ENCODE measurements around the gene C4B.
A peak's percentile ranks its signal among the peaks of the same experiment; 100 is the strongest.
"Not testable (repeated sequence)": the region's sequence is repeated elsewhere in the genome, so short reads cannot be mapped to it uniquely, and the experiment has no call there.

C4B gene

GRCh38 chr6:32053314-32053713, 38.7 kb downstream of the C4B start:
- not testable (repeated sequence) for DNase-seq (ENCODE audit: low read depth)

- DNase-seq (ENCODE audit: low read depth): not testable (repeated sequence)
Observed at GRCh38 chr6:32055756-32056155, 41.2 kb downstream of the C4B start.

- DNase-seq (ENCODE audit: low read depth): no peak
Observed at GRCh38 chr6:32056254-32056653, 41.7 kb downstream of the C4B start.

DNA sequence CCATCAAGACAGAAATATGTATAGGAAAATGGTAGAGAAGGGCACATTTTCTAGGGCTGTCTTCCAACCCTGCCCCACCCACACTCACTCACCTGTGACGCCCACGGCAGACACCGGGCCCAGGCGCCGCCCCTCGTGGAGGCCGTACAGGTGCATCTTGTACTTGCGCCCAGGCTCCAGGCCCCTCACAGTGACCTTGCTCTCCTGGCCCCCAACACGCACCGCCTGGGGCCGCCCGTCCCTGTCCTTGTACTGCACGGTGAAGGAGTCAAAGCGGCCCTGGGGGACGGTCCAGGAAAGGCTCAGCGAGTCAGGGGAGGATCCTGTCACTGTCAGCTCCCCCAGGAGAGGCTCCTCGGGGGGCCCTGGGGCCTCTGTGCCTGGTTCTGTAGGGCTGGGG, 43.4 kb downstream of the C4B start:
- no peak for DNase-seq (ENCODE audit: low read depth)

- DNase-seq (ENCODE audit: low read depth): no peak
Observed at GRCh38 chr6:32058511-32058963, 43.9 kb downstream of the C4B start.

- no peak for DNase-seq (ENCODE audit: low read depth)
Observed at GRCh38 chr6:32060966-32061655, 46.5 kb downstream of the C4B start.

GRCh38 chr6:32064706-32065105, 50.1 kb downstream of the C4B start:
- DNase-seq (ENCODE audit: low read depth): no peak

GRCh38 chr6:32067521-32067920, 52.9 kb downstream of the C4B start:
- DNase-seq (ENCODE audit: low read depth): not testable (repeated sequence)

DNA sequence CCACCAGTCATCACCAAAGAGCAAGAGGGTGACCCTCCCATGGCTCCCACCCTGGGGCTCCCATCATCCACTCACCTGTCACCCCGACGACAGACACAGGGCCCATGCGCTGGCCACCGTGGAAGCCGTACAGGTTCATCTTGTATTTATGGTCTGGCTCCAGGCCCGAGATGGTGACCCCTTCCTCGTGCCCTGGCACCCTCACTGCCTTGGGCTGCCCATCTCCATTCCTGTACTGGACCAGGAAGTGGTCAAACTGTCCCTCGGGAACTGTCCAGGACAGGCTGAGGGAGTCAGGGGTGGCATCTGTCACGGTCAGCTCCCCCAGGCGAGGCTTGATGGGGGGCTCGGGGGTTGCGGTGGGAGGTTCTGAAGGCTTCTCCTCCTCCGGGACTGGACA, 53.7 kb downstream of the C4B start:
- DNase-seq (ENCODE audit: low read depth): not testable (repeated sequence)

GRCh38 chr6:32068867-32069266, 54.3 kb downstream of the C4B start:
- DNase-seq (ENCODE audit: low read depth): no peak

GRCh38 chr6:32069460-32069859, 54.9 kb downstream of the C4B start:
- no peak for DNase-seq (ENCODE audit: low read depth)

GRCh38 chr6:32069878-32070515, 55.4 kb downstream of the C4B start:
- no peak for DNase-seq (ENCODE audit: low read depth)

GRCh38 chr6:32070814-32071543, 56.4 kb downstream of the C4B start:
- no peak for DNase-seq (ENCODE audit: low read depth)

GRCh38 chr6:32073101-32073500, 58.5 kb downstream of the C4B start:
- DNase-seq (ENCODE audit: low read depth): no peak

- DNase-seq (ENCODE audit: low read depth): no peak
Observed at GRCh38 chr6:32073613-32074012, 59.0 kb downstream of the C4B start.

- no peak for DNase-seq (ENCODE audit: low read depth)
Observed at GRCh38 chr6:32074996-32075532, 60.5 kb downstream of the C4B start.

DNA sequence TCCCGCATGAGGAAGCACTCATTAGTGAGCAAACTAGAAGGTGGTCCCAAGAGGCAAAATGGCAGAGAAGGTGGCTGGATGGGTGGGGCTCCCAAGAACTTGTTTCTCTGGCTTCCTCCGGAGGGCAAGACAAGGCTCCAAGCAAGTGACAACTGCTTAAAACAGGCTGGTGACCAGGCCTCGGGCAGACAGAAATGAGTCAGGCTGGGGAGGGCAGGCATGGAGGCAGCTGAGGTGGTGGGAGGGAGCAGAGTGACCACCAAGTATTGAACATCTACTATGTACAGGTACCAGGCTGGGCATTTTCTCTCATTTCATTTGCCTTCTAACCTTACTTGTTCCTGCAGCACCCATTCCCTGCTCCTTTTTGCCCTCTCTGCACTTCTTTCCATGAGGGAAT, 61.2 kb downstream of the C4B start:
- DNase-seq (ENCODE audit: low read depth): no peak

DNA sequence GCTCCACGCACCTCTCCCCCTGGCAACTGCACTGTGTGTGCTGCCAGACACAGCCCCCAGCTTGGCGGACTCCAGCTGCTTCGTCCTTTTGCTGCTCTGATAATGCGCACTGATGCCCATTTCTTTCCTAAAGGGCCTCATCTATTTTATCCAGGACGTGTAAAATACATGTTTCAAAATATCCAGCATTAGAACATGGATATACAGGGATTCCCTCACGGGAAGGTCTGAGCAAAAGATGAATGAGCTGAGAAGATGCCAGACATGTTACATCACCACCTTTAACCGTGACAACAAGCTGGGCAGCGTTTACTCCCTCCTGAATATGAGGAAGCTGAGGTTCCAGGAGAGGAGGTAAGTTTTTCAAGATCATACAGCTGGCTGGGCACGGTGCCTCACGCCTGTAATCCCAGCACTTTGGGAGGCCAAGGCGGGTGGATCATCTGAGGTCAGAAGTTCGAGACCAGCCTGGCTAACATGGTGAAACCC, 61.8 kb downstream of the C4B start:
- DNase-seq (ENCODE audit: low read depth): no peak

GRCh38 chr6:32079566-32080290, 65.1 kb downstream of the C4B start:
- no peak for DNase-seq (ENCODE audit: low read depth)

DNA sequence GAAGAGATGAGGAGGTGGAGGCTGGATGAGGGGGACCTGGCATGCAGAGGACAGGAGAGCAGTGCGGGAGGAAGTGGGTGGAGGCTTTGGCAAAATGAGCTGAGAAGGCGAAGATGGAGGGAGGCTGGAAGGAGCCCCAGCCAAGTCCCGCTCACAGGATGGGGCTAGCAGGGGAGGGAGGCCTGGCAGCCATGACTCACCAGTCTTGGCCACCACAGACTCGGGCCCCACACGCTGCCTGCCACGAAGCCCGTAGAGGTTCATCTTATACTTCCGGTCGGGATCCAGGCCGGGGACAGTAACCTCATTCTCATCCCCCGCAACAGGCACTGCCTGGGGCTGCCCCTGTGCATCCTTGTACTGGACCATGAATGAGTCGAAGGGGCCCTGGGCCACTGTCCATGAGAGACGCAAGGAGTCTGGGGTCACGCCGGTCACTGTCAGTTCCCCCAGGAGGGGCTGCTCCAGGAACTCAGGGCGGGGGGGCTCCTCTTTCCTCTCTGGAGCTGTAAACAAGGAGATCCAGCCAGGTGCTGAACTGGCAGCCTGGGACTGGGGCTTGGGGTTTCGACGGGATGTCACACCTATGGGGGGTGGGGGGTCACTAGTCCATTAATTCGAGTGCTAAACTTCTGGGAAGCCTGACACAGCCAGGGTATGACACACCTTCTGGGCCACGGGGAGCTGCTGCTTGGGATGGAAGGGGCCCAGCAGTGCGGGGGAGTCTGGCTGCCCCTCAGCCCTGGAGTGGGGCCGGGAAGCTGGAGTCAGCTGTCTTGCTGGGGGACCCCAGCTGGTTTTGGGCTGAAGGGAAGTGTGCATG, 66.8 kb downstream of the C4B start:
- DNase-seq (ENCODE audit: low read depth): peak; percentile 21

DNA sequence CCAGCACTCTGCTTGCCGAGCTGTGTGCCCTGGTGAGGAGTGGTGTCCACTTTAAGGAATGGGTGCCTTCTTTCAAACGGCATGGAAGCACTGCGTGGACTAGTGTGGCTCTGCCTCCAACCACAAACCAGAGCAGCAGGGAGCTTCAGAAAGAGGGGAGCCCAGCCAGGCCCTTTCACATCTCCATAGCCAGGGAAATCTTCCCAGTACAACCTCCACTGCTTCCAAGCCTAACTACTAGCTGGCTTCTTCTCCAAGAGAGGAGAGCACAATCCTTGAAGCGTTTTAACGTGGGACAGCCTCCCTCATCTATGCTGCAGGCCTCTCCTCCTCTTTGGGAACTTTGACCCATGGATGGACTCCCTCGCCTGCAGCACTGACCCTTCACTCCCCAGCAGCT, 67.9 kb downstream of the C4B start:
- DNase-seq (ENCODE audit: low read depth): no peak
